Fibroblast of lung (primary cell): ENCODE data around the gene CACNB4.

ENCODE experiments used
- EZH2 ChIP-seq: IDR thresholded peaks from 2 replicates; pipeline ENCODE4 v1.5.1; 2012; ENCODE audit warnings: low read length, control low read depth, mild to moderate bottlenecking; ENCODE audit errors: missing control alignments
- TF ChIP-seq, protein P1 (sequence below), 2 donors: IDR thresholded peaks in 1 of 2; conservative IDR thresholded peaks in 1 of 2; 1 replicate in 1 of 2; 2 replicates in 1 of 2; pipeline ENCODE4 v1.5.1; 2011 to 2012; ENCODE audit warnings: low read length in 2 of 2, control low read depth in 1 of 2, inconsistent platforms in 1 of 2, low read depth in 1 of 2, mild to moderate bottlenecking in 1 of 2

DNA sequence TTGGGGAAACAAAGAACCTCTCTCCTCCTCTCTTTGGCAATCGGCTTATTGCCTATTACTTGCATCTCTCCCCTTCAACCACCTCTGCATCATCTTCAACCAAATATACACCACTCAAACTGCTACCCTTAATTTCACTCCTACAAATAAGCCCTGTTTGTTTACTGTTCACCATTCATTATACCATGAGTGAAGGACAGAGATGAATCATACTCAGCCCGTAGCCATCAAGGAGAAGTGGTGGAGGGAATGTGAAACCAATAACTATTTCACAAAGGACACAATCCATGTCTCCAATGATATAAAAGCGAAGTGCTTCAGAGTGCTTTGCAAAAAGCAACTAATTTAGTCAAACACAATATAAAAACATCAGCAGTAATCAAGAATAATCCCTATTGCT, 76.8 kb downstream of the CACNB4 start:
- TF ChIP-seq, protein P1, sequence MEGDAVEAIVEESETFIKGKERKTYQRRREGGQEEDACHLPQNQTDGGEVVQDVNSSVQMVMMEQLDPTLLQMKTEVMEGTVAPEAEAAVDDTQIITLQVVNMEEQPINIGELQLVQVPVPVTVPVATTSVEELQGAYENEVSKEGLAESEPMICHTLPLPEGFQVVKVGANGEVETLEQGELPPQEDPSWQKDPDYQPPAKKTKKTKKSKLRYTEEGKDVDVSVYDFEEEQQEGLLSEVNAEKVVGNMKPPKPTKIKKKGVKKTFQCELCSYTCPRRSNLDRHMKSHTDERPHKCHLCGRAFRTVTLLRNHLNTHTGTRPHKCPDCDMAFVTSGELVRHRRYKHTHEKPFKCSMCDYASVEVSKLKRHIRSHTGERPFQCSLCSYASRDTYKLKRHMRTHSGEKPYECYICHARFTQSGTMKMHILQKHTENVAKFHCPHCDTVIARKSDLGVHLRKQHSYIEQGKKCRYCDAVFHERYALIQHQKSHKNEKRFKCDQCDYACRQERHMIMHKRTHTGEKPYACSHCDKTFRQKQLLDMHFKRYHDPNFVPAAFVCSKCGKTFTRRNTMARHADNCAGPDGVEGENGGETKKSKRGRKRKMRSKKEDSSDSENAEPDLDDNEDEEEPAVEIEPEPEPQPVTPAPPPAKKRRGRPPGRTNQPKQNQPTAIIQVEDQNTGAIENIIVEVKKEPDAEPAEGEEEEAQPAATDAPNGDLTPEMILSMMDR (conservative IDR thresholded peaks at IDR 0.05 in 1 of 2, IDR thresholded peaks at IDR 0.05 in 1 of 2; ENCODE audit: low read depth in 1 of 2, low read length in 2 of 2), result no peak
- no peak for TF ChIP-seq EZH2
